ENCODE measurements around the gene UTS2R. TPM values are rescaled to one million over a fixed set of nuclear protein-coding genes. Genes with fewer than 3 reads are reported as not detected.
"Not testable (repeated sequence)": the region's sequence is repeated elsewhere in the genome, so short reads cannot be mapped to it uniquely, and the experiment has no call there.

The UTS2R gene
- polyA plus RNA-seq, 1 donor = 12.6 TPM

- DNase-seq = no peak
Observed at GRCh38 chr17:82375359-82376041, 3.9 kb downstream of the UTS2R start.

GRCh38 chr17:82376042-82376730 lies 4.6 kb downstream of the UTS2R start:
- DNase-seq = no peak

GRCh38 chr17:82377294-82377693 lies 5.7 kb downstream of the UTS2R start:
- not testable (repeated sequence) for DNase-seq

- DNase-seq = no peak
Observed at GRCh38 chr17:82377924-82378740, 6.6 kb downstream of the UTS2R start.

- no peak for DNase-seq
Observed at GRCh38 chr17:82378741-82379021, 7.1 kb downstream of the UTS2R start.

- DNase-seq = peak; percentile 83
Observed at GRCh38 chr17:82380860-82381702, 9.5 kb downstream of the UTS2R start.

GRCh38 chr17:82381703-82382009 lies 10.1 kb downstream of the UTS2R start:
- DNase-seq = not testable (repeated sequence)

- DNase-seq = not testable (repeated sequence)
Observed at GRCh38 chr17:82382220-82382932, 10.8 kb downstream of the UTS2R start.

GRCh38 chr17:82382933-82383255 lies 11.3 kb downstream of the UTS2R start:
- DNase-seq = no peak

GRCh38 chr17:82383411-82383810 lies 11.8 kb downstream of the UTS2R start:
- DNase-seq = no peak

- no peak for DNase-seq
Observed at GRCh38 chr17:82384051-82384729, 12.6 kb downstream of the UTS2R start.

- peak; percentile 79 for DNase-seq
Observed at GRCh38 chr17:82384730-82385481, 13.3 kb downstream of the UTS2R start.

- DNase-seq = peak; percentile 86
Observed at GRCh38 chr17:82385559-82386254, 14.1 kb downstream of the UTS2R start.

- DNase-seq = no peak
Observed at GRCh38 chr17:82386255-82386831, 14.8 kb downstream of the UTS2R start.

GRCh38 chr17:82386881-82387704 lies 15.5 kb downstream of the UTS2R start:
- DNase-seq = no peak

GRCh38 chr17:82387705-82388106 lies 16.1 kb downstream of the UTS2R start:
- DNase-seq = no peak

- no peak for DNase-seq
Observed at GRCh38 chr17:82388223-82388921, 16.8 kb downstream of the UTS2R start.

GRCh38 chr17:82388922-82389283 lies 17.3 kb downstream of the UTS2R start:
- no peak for DNase-seq

Data from hindlimb muscle (tissue), 1 donor.